Esophagus squamous epithelium (tissue), 5 donors: ENCODE measurements around the gene CORT. TPM values are rescaled to one million over a fixed set of nuclear protein-coding genes. Genes with fewer than 3 reads are reported as not detected.
A peak's percentile ranks its signal among the peaks of the same experiment; 100 is the strongest.
"Not testable (repeated sequence)": the region's sequence is repeated elsewhere in the genome, so short reads cannot be mapped to it uniquely, and the experiment has no call there.

ENCODE experiments used
- DNase-seq: peaks from one replicate; lab custom pipeline; 2025; lab: John Stamatoyannopoulos, UW
- H3K27ac ChIP-seq, 4 donors: fragments of 200-600 bp; sonication (generic); one replicate each; pipeline ENCODE4 v1.5.1; 2016 to 2019; ENCODE audit warnings: mild to moderate bottlenecking in 1 of 4
- H3K27me3 ChIP-seq, 4 donors: fragments of 200-600 bp; sonication (generic); 1 replicate in 3 of 4; 2 replicates in 1 of 4; pipeline versions ENCODE4 v1.5.1 to v1.6.0; 2017 to 2021; ENCODE audit warnings: antibody characterized with exemption in 1 of 4
- H3K36me3 ChIP-seq, 3 donors: fragments of 200-600 bp; sonication (generic); one replicate each; pipeline ENCODE4 v1.5.1; 2016 to 2019
- H3K4me1 ChIP-seq, 3 donors: fragments of 200-600 bp; sonication (generic); one replicate each; pipeline ENCODE4 v1.5.1; 2017 to 2019
- H3K4me3 ChIP-seq, 4 donors: fragments of 200-600 bp; sonication (generic); 1 replicate in 3 of 4; 2 replicates in 1 of 4; pipeline ENCODE4 v1.5.1; 2016 to 2019; ENCODE audit warnings: mild to moderate bottlenecking in 2 of 4, moderate library complexity in 1 of 4
- H3K9me3 ChIP-seq, 3 donors: fragments of 200-600 bp; sonication (generic); one replicate each; pipeline ENCODE4 v1.5.1; 2016 to 2019
- POLR2A ChIP-seq, 4 donors: fragments of 450-650 bp; IDR thresholded peaks; one replicate each; pipeline ENCODE4 v1.6.1; 2017; ENCODE audit warnings: antibody characterized with exemption in 4 of 4, mild to moderate bottlenecking in 4 of 4, moderate library complexity in 3 of 4
- WGBS, 2 donors: methylation state at CpG; one replicate each; pipeline ENCODE4 v1.1.5; 2018; 5-methylcytosine and 5-hydroxymethylcytosine counted together
- intact Hi-C: fragments of 100-400 bp; cut with DNase I; formaldehyde crosslinking; loops from one replicate; pipeline ENCODE4 v1.15.0; 2022
- total RNA-seq, 4 donors: library from RNA; depleted of rRNA; stranded (reverse); fragments of >200 nt; gene quantifications; one replicate each; pipeline ENCODE4 v1.1.0, GENCODE V29; 2016
- TF ChIP-seq, protein P1 (sequence below), 6 experiments: fragments of 450-650 bp in 4 of 6; fragments of 200-600 bp in 2 of 6; sonication (generic) in 2 of 6; IDR thresholded peaks; one replicate each; pipeline ENCODE4 v1.5.1; 2016 to 2019; ENCODE audit warnings: antibody characterized with exemption in 6 of 6, mild to moderate bottlenecking in 4 of 6, moderate library complexity in 4 of 6
- donor health status: DM: yes; HTN: yes; CAD: no.

Gene CORT
- total RNA-seq, 4 donors from 2014 or later, result 0.38 to 0.83 (median 0.70) TPM; not detected in 1

DNA sequence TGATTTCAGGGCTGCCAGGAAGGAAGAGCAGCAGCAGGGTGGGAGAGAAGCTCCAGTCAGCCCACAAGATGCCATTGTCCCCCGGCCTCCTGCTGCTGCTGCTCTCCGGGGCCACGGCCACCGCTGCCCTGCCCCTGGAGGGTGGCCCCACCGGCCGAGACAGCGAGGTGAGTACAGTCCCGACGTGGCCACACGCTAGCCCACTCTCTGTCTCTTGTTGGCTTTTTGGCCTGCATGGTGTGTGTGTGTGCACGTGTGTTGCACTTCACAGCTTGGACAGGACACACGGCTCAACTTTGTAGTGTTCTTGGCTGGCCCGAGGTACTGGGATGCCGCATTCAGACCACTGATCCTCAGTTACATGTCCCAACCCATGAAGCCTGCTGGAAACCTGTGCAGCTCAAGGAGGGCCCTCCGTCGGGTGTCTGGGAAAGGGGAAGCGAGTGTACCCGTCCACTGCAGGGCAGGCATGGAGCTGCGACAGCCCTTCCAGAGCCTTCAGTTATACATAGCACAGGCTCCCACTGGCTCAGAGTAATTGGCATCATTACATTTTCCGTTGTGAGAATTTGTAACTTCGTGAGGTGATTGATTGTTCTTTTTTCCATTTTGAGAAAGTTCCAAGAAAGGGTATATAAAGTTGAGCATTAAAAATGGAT lies 454 bp downstream of the CORT start:
- Histone ChIP-seq H3K27ac (no peak overlapping the region), H3K4me3 (no peak overlapping the region), H3K27me3 (no peaks in the 10 kb centered on the region), H3K9me3 (no peaks in the 10 kb centered on the region), H3K4me1 (peaks cover 0 to 15% (median 8%) of the 10 kb centered on the region in 3 donors), H3K36me3 (no peaks in the 10 kb centered on the region)
- no peak for DNase-seq
- 71 to 72% methylated on average over 15 to 19 of the region's 21 CpGs for WGBS, 2 donors
- no peak for TF ChIP-seq POLR2A (IDR thresholded peaks at IDR 0.05)
- TF ChIP-seq, protein P1, sequence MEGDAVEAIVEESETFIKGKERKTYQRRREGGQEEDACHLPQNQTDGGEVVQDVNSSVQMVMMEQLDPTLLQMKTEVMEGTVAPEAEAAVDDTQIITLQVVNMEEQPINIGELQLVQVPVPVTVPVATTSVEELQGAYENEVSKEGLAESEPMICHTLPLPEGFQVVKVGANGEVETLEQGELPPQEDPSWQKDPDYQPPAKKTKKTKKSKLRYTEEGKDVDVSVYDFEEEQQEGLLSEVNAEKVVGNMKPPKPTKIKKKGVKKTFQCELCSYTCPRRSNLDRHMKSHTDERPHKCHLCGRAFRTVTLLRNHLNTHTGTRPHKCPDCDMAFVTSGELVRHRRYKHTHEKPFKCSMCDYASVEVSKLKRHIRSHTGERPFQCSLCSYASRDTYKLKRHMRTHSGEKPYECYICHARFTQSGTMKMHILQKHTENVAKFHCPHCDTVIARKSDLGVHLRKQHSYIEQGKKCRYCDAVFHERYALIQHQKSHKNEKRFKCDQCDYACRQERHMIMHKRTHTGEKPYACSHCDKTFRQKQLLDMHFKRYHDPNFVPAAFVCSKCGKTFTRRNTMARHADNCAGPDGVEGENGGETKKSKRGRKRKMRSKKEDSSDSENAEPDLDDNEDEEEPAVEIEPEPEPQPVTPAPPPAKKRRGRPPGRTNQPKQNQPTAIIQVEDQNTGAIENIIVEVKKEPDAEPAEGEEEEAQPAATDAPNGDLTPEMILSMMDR (IDR thresholded peaks at IDR 0.05), result no peak
- intact Hi-C loops, result no loop called here

GRCh38 chr1:10450836-10451235 lies 1.0 kb downstream of the CORT start:
- Histone ChIP-seq H3K4me3 (no peak overlapping the region), H3K36me3 (no peaks in the 10 kb centered on the region), H3K4me1 (peaks cover 0 to 17% (median 8%) of the 10 kb centered on the region in 3 donors), H3K27ac (no peak overlapping the region), H3K27me3 (no peaks in the 10 kb centered on the region), H3K9me3 (no peaks in the 10 kb centered on the region)
- TF ChIP-seq, protein P1 (IDR thresholded peaks at IDR 0.05), result no peak
- no peak for TF ChIP-seq POLR2A (IDR thresholded peaks at IDR 0.05)
- intact Hi-C loops, result no loop called here
- no peak for DNase-seq
- WGBS, 2 donors, result 41% methylated on average over 6 of the region's 6 CpGs

DNA sequence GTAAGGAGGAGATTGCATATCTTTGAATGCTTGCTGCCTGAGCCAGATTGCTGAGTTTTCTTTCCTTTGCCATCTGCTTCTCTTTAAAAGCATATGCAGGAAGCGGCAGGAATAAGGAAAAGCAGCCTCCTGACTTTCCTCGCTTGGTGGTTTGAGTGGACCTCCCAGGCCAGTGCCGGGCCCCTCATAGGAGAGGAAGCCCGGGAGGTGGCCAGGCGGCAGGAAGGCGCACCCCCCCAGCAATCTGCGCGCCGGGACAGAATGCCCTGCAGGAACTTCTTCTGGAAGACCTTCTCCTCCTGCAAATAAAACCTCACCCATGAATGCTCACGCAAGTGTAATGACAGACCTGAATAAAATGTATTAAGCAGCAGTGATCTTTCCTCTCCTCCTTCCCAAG lies 1.5 kb downstream of the CORT start:
- no peaks in the 10 kb centered on the region for H3K36me3 ChIP-seq
- TF ChIP-seq, protein P1 (IDR thresholded peaks at IDR 0.05), result no peak
- TF ChIP-seq POLR2A (IDR thresholded peaks at IDR 0.05), result no peak
- peaks cover 0 to 22% (median 8%) of the 10 kb centered on the region in 3 donors for H3K4me1 ChIP-seq
- no peaks in the 10 kb centered on the region for H3K27me3 ChIP-seq
- H3K9me3 ChIP-seq, result no peaks in the 10 kb centered on the region
- H3K27ac ChIP-seq, result no peak overlapping the region
- 2 to 4% methylated on average over 5 to 10 of the region's 10 CpGs for WGBS, 2 donors
- DNase-seq, result no peak
- intact Hi-C loops, result no loop called here
- peak overlapping the region in 1 of 4 donors; percentile 40 for H3K4me3 ChIP-seq

GRCh38 chr1:10456048-10456447 lies 6.2 kb downstream of the CORT start:
- WGBS, 2 donors, result 61 to 73% methylated on average over 5 of the region's 5 CpGs

GRCh38 chr1:10456661-10457060 lies 6.8 kb downstream of the CORT start:
- peaks cover 0 to 19% (median 0%) of the 10 kb centered on the region in 3 donors for H3K36me3 ChIP-seq
- WGBS, 2 donors, result 44 to 46% methylated on average over 7 of the region's 7 CpGs
- H3K9me3 ChIP-seq, result no peaks in the 10 kb centered on the region
- no peak overlapping the region for H3K4me3 ChIP-seq
- H3K27ac ChIP-seq, result peak overlapping the region; percentile 69 to 77 (median 74)
- intact Hi-C loops, result no loop called here
- no peak for TF ChIP-seq POLR2A (IDR thresholded peaks at IDR 0.05)
- TF ChIP-seq, protein P1 (IDR thresholded peaks at IDR 0.05), result no peak
- H3K27me3 ChIP-seq, result no peaks in the 10 kb centered on the region
- DNase-seq, result no peak
- peaks cover 4 to 48% (median 28%) of the 10 kb centered on the region in 3 donors for H3K4me1 ChIP-seq

More at GRCh38 chr1:10456048-10456447, 6.2 kb downstream of the CORT start:
- Histone ChIP-seq H3K4me1 (peaks cover 4 to 54% (median 34%) of the 10 kb centered on the region in 3 donors), H3K4me3 (no peak overlapping the region), H3K36me3 (peaks cover 0 to 12% (median 0%) of the 10 kb centered on the region in 3 donors), H3K9me3 (no peaks in the 10 kb centered on the region), H3K27ac (no peak overlapping the region), H3K27me3 (no peaks in the 10 kb centered on the region)
- no peak for DNase-seq
- intact Hi-C loops, result no loop called here
- no peak for TF ChIP-seq POLR2A (IDR thresholded peaks at IDR 0.05)
- TF ChIP-seq, protein P1 (IDR thresholded peaks at IDR 0.05), result no peak

DNA sequence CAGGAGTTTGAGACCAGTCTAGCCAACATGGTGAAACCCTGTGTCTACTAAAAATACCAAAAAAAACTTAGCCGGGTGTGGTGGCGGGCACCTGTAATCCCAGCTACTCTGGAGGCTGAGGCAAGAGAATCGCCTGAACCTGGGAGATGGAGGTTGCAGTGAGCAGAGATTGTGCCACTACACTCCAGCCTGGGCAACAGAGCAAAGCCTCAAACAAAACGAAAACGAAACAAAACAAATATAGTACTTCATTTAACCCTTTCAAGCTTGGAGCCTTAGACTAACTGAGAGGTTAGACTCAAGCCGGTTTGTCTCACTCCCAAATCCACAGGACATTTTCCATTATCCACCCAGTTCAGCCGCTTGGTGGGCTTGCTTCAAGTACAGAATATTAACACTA lies 7.6 kb downstream of the CORT start:
- peaks cover 0 to 27% (median under 1%) of the 10 kb centered on the region in 3 donors for H3K36me3 ChIP-seq
- H3K27me3 ChIP-seq, DNase-seq, intact Hi-C loops, H3K9me3 ChIP-seq: not testable (repeated sequence)
- peak overlapping the region; percentile 69 to 77 (median 74) for H3K27ac ChIP-seq
- H3K4me3 ChIP-seq, result peak overlapping the region in 1 of 4 donors; percentile 16
- 42 to 64% methylated on average over 6 of the region's 7 CpGs for WGBS, 2 donors
- H3K4me1 ChIP-seq, result peaks cover 4 to 43% (median 26%) of the 10 kb centered on the region in 3 donors
